DND-41 (cell line): ENCODE data around the gene PDZRN4.

Source experiments
- ATAC-seq: fragments of 200-7000 bp; cut with Tn5 transposase; 3 replicates; pipeline ENCODE4 v1.9.1; 2021; ENCODE audit warnings: low read depth; ENCODE audit not compliant: insufficient read depth
- DNase-seq: peaks from one replicate; pipeline ENCODE4 v3.0.0-alpha.2; 2020
- H2AFZ ChIP-seq: 2 replicates; pipeline ENCODE4 v1.6.0; 2012; ENCODE audit warnings: low read depth, low read length
- H3K27ac ChIP-seq: 2 replicates; pipeline ENCODE4 v1.5.1; 2012; ENCODE audit warnings: low read length, inconsistent platforms
- H3K27me3 ChIP-seq: fragments of 200-600 bp; sonication (generic); 2 replicates; pipeline ENCODE4 v1.6.0; 2012; ENCODE audit warnings: low read length, mild to moderate bottlenecking, inconsistent platforms; ENCODE audit not compliant: insufficient read depth, poor library complexity
- H3K36me3 ChIP-seq: 2 replicates; pipeline ENCODE4 v1.5.1; 2012; ENCODE audit warnings: low read length, inconsistent platforms; ENCODE audit not compliant: insufficient read depth
- H3K4me1 ChIP-seq: 2 replicates; pipeline ENCODE4 v1.5.1; 2012; ENCODE audit warnings: mild to moderate bottlenecking, low read length; ENCODE audit not compliant: insufficient read depth
- H3K4me2 ChIP-seq: 2 replicates; pipeline ENCODE4 v1.6.0; 2012; ENCODE audit warnings: mild to moderate bottlenecking, moderate library complexity, low read length, inconsistent platforms; ENCODE audit not compliant: insufficient read depth
- H3K4me3 ChIP-seq, 2 experiments: fragments of 200-600 bp in 1 of 2; shearing (Covaris generic) in 1 of 2; 2 replicates each; pipeline ENCODE4 v1.5.1; 2012 to 2016; ENCODE audit warnings: inconsistent platforms in 2 of 2, low read length in 2 of 2, mild to moderate bottlenecking in 2 of 2, low read depth in 1 of 2, moderate library complexity in 1 of 2
- H3K79me2 ChIP-seq: 2 replicates; pipeline ENCODE4 v1.6.0; 2012; ENCODE audit warnings: low read length, inconsistent platforms; ENCODE audit not compliant: insufficient read depth
- H3K9ac ChIP-seq: 2 replicates; pipeline ENCODE4 v1.6.0; 2012; ENCODE audit warnings: low read depth, mild to moderate bottlenecking, inconsistent platforms, low read length, moderate library complexity
- H3K9me3 ChIP-seq: 2 replicates; pipeline ENCODE4 v1.5.1; 2012; ENCODE audit warnings: low read length, moderate library complexity, mild to moderate bottlenecking, inconsistent platforms; ENCODE audit not compliant: insufficient read depth, severe bottlenecking
- H4K20me1 ChIP-seq: 2 replicates; pipeline ENCODE4 v1.6.0; 2012; ENCODE audit warnings: low read length; ENCODE audit not compliant: insufficient read depth
- CTCF ChIP-seq: IDR thresholded peaks from 2 replicates; pipeline ENCODE4 v1.5.1; 2012; ENCODE audit warnings: borderline replicate concordance, low read length, moderate library complexity, mild to moderate bottlenecking; ENCODE audit not compliant: poor library complexity, severe bottlenecking; ENCODE audit errors: extremely low read depth
- EZH2 ChIP-seq: IDR thresholded peaks from 3 replicates; pipeline ENCODE4 v1.6.1; 2012; ENCODE audit warnings: borderline replicate concordance, low read depth, mild to moderate bottlenecking, moderate library complexity, low read length, inconsistent platforms; ENCODE audit not compliant: severe bottlenecking

The PDZRN4 gene

DNA sequence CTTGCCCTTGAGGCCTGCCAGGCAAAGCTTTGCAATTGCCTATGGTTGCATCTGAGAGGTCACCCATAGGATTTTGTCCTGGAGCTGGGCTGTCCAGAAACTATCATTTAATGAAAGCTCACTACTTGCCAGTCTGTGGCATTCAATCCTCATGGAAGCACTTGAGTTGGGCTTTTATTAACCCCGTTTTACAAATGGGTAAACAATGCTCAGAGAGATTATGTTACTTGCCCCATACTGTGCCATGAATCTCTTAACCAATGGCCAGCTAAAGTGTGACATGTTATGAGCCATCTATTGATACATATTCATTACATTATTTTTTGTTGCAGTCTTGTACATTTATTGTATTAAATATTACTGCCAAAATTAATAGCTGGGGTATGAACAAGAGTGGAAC lies 35.9 kb downstream of the PDZRN4 start:
- Histone ChIP-seq H2AFZ (no peak overlapping the region), H3K4me1 (no peaks in the 10 kb centered on the region)
- ATAC-seq: no peak

DNA sequence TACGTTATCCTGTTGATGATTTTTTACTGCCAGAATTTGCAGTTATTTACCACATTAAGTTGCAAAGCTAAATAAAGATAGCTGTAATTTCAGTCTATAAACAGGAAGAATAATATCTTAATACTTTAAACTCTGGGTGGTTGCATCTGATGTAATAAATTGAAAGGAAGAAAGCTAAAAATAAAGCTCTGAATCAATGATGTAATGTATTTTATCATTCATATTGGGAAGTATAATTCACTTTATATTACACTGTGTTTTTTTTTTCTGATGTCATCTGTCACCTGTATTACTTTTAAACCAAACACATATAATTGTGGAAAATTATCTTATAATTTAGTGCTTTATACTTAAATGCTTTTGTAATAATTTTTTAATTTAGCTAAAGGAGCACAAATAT lies 37.1 kb downstream of the PDZRN4 start:
- H3K4me2 ChIP-seq: no peak overlapping the region
- H3K4me3 ChIP-seq: no peak overlapping the region
- no peaks in the 10 kb centered on the region for H4K20me1 ChIP-seq
- H3K36me3 ChIP-seq: no peaks in the 10 kb centered on the region
- no peak for DNase-seq
- ATAC-seq: no peak
- TF ChIP-seq EZH2: no peak
- no peaks in the 10 kb centered on the region for H3K79me2 ChIP-seq
- H3K9ac ChIP-seq: no peak overlapping the region
- no peak overlapping the region for H2AFZ ChIP-seq
- no peaks in the 10 kb centered on the region for H3K27me3 ChIP-seq
- H3K27ac ChIP-seq: no peak overlapping the region
- no peaks in the 10 kb centered on the region for H3K9me3 ChIP-seq
- no peaks in the 10 kb centered on the region for H3K4me1 ChIP-seq

More for the DNA sequence above, 35.9 kb downstream of the PDZRN4 start:
- Histone ChIP-seq H3K4me2 (no peak overlapping the region), H3K79me2 (no peaks in the 10 kb centered on the region), H3K9me3 (no peaks in the 10 kb centered on the region), H3K9ac (no peak overlapping the region), H3K4me3 (no peak overlapping the region), H3K27me3 (no peaks in the 10 kb centered on the region), H3K27ac (no peak overlapping the region), H3K36me3 (no peaks in the 10 kb centered on the region), H4K20me1 (no peaks in the 10 kb centered on the region)
- DNase-seq: no peak
- TF ChIP-seq EZH2: no peak
- TF ChIP-seq CTCF: no peak

GRCh38 chr12:41228066-41228820 lies 40.1 kb downstream of the PDZRN4 start:
- H2AFZ ChIP-seq: no peak overlapping the region

GRCh38 chr12:41230756-41231155 lies 42.6 kb downstream of the PDZRN4 start:
- ATAC-seq: no peak
- no peak for DNase-seq
- Histone ChIP-seq H3K4me1 (no peaks in the 10 kb centered on the region), H4K20me1 (no peaks in the 10 kb centered on the region), H3K36me3 (no peaks in the 10 kb centered on the region), H3K4me2 (no peak overlapping the region), H3K79me2 (no peaks in the 10 kb centered on the region), H3K4me3 (no peak overlapping the region), H3K27me3 (no peaks in the 10 kb centered on the region), H3K9me3 (no peaks in the 10 kb centered on the region), H3K27ac (no peak overlapping the region), H3K9ac (no peak overlapping the region), H2AFZ (no peak overlapping the region)
- TF ChIP-seq EZH2: no peak
- TF ChIP-seq CTCF: no peak

More at GRCh38 chr12:41228066-41228820, 40.1 kb downstream of the PDZRN4 start:
- no peak overlapping the region for H3K9ac ChIP-seq
- no peaks in the 10 kb centered on the region for H4K20me1 ChIP-seq
- H3K4me2 ChIP-seq: no peak overlapping the region
- H3K36me3 ChIP-seq: no peaks in the 10 kb centered on the region
- H3K4me3 ChIP-seq: no peak overlapping the region
- no peak for TF ChIP-seq CTCF
- no peaks in the 10 kb centered on the region for H3K79me2 ChIP-seq
- ATAC-seq (no peak), DNase-seq (no peak)
- H3K4me1 ChIP-seq: no peaks in the 10 kb centered on the region
- no peaks in the 10 kb centered on the region for H3K9me3 ChIP-seq
- no peaks in the 10 kb centered on the region for H3K27me3 ChIP-seq
- no peak overlapping the region for H3K27ac ChIP-seq
